ENCODE measurements around the gene ZNF12. TPM values are rescaled to one million over a fixed set of nuclear protein-coding genes. Genes with fewer than 3 reads are reported as not detected.
"Not testable (repeated sequence)": the region's sequence is repeated elsewhere in the genome, so short reads cannot be mapped to it uniquely, and the experiment has no call there.

The ZNF12 gene
- total RNA-seq (2014; rRNA removed; shearing (Covaris generic)) (19.9 and 21.9 TPM in 2 replicates), polyA plus RNA-seq (2016; fragmentation: Nextera tagmentation; extraction: Ambion mirVana) (12.9 and 13.0 TPM in 2 replicates)

DNA sequence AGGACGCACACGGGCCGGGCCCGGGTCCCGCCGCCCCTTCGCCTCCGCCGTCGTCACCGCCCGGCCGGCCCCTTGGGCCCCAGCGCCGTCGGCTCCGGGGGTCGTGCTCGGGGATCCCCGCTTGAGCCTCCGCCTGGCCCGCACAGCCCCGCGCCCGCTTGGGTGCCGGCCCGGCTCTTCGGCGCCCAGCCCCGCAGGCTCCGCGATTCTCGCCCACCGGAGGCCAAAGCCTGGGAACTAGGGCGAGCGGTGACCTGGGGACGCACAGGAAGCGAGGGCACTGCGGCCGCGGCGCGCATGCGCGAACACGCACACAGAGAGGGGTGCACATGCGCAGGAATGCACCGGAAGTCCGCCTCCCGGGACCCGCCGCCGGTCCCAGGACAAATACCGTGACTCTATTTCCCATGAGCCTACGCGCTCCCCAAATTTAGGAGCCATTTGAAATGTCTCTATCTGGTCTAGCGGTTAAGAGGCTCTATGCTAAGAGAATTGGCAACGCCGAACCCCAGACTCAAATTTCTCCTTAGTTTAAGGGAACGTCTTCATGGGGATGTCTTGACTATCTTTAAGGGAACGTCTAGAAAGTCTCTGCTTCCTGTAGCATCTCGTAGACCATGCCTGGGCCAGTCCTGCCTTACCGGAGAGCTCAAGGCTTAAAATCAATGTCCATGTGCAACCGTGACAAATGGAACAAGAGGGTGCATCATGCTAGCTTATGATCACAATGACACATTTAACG lies at the start of gene ZNF12:
Gene ZNF12, minus strand, starts transcription at position 282 of the 742 bp plus-strand sequence. CDS start 1,774 bp downstream, outside the sequence.
- DNase-seq = peak; percentile 97
- WGBS, 2 experiments (ENCODE audit: low coverage in 1 of 2, low lambda C conversion rate in 2 of 2, missing lambda C conversion rate in 2 of 2) = 2 to 3% methylated on average over 47 to 48 of the region's 65 CpGs
- in situ Hi-C loops (cut with MboI) = no loop called here
- Histone ChIP-seq H3K79me2 (ENCODE audit: insufficient read depth) (peaks cover 45% of the 10 kb centered on the region), H4K20me1 (ENCODE audit: insufficient read depth) (no peaks in the 10 kb centered on the region), H3K9me2 (ENCODE audit: insufficient read depth) (no peaks in the 10 kb centered on the region), H3K4me3 (peak within 1 kb of the TSS; percentile 90), H3K36me3 (ENCODE audit: low read depth) (peaks cover 22% of the 10 kb centered on the region), H3K27me3 (replicated peaks; ENCODE audit: insufficient read depth) (no peaks in the 10 kb centered on the region), H3K4me1 (ENCODE audit: insufficient read depth) (0 out of 2 replicates have a peak, but pooled peaks cover 11% of the 10 kb centered on the region), H3K9ac (peak within 1 kb of the TSS; percentile 97), H3K27ac (peak within 1 kb of the TSS; percentile 88), H2AFZ (peak within 1 kb of the TSS; percentile 99), H3F3A (ENCODE audit: insufficient read depth) (peaks cover 8% of the 10 kb centered on the region), H3K4me2 (ENCODE audit: unreplicated experiment) (peak within 1 kb of the TSS; percentile 98), H3K9me3 (ENCODE audit: low read depth) (peaks cover 4% of the 10 kb centered on the region)
- TF ChIP-seq EZH2phosphoT487 (IDR thresholded peaks at IDR 0.05; ENCODE audit: insufficient read depth, low read depth) (no peak), EZH2 (IDR thresholded peaks at IDR 0.05; ENCODE audit: insufficient read depth, poor library complexity, severe bottlenecking) (no peak)

DNA sequence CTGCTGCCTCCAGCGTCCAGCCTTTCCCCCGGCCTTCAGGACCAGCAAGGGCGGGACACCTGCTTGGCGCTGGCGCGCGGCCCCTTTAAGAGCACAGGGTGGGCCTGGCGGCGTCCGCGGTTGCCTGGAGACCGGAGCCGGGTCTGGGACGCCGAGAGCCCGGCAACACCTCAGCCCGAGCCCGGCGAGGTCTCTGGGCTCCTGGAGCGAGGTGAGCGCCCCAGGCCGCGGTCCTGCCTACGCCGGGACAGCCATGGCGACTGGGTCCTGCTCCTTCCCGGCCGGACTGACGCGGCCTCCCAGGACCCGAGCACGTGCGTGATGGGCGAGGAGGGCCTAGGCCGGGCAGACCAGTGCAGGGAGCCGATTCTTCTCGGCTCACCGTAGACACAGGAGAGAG lies 47.2 kb upstream of the ZNF12 start, which contains the start of gene RSPH10B2:
Gene RSPH10B2, plus strand, starts transcription at position 140 of the 400 bp plus-strand sequence. CDS start 3,575 bp downstream, outside the sequence.
- H3K27ac ChIP-seq; H3K4me1 ChIP-seq (ENCODE audit: insufficient read depth); H2AFZ ChIP-seq; H3K79me2 ChIP-seq (ENCODE audit: insufficient read depth); H3F3A ChIP-seq (ENCODE audit: insufficient read depth); H3K4me3 ChIP-seq; in situ Hi-C loops (cut with MboI); H3K27me3 ChIP-seq (replicated peaks; ENCODE audit: insufficient read depth); H3K4me2 ChIP-seq (ENCODE audit: unreplicated experiment); H3K36me3 ChIP-seq (ENCODE audit: low read depth); H3K9ac ChIP-seq; H3K9me2 ChIP-seq (ENCODE audit: insufficient read depth); H3K9me3 ChIP-seq (ENCODE audit: low read depth); H4K20me1 ChIP-seq (ENCODE audit: insufficient read depth): not testable (repeated sequence)
- 13 to 18% methylated on average over 18 to 23 of the region's 38 CpGs for WGBS, 2 experiments (ENCODE audit: low coverage in 1 of 2, low lambda C conversion rate in 2 of 2, missing lambda C conversion rate in 2 of 2)
- peak; percentile 1 for DNase-seq

DNA sequence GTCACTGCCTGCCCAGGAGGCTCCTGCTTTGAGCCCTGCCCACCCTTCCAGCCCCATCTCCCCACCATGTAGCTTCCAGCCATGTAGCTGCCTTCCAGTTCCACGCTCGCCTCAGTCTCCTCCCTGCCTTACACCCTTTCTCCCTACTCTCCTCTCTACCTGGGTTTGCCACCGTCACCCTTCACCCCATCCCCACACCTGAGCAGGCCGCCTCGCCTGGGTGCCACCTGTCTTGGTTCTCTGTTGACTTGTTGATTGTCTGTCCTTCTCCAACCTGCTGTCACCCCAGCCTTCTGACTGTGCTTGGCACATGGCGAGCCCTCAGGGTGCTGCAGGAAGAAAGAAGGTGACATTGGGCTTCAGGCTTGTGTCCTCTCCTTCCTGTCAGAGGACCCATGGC lies 43.4 kb upstream of the ZNF12 start:
- WGBS, 2 experiments (ENCODE audit: low coverage in 1 of 2, low lambda C conversion rate in 2 of 2, missing lambda C conversion rate in 2 of 2) = 96 to 100% methylated on average over 6 of the region's 6 CpGs
- H3K79me2 ChIP-seq (ENCODE audit: insufficient read depth); H3K36me3 ChIP-seq (ENCODE audit: low read depth); H3K9me2 ChIP-seq (ENCODE audit: insufficient read depth); DNase-seq; H3K4me3 ChIP-seq; H3F3A ChIP-seq (ENCODE audit: insufficient read depth); H3K4me2 ChIP-seq (ENCODE audit: unreplicated experiment); H3K27ac ChIP-seq; H3K9me3 ChIP-seq (ENCODE audit: low read depth); H3K4me1 ChIP-seq (ENCODE audit: insufficient read depth); H2AFZ ChIP-seq; in situ Hi-C loops (cut with MboI); H4K20me1 ChIP-seq (ENCODE audit: insufficient read depth); H3K9ac ChIP-seq; H3K27me3 ChIP-seq (replicated peaks; ENCODE audit: insufficient read depth): not testable (repeated sequence)

DNA sequence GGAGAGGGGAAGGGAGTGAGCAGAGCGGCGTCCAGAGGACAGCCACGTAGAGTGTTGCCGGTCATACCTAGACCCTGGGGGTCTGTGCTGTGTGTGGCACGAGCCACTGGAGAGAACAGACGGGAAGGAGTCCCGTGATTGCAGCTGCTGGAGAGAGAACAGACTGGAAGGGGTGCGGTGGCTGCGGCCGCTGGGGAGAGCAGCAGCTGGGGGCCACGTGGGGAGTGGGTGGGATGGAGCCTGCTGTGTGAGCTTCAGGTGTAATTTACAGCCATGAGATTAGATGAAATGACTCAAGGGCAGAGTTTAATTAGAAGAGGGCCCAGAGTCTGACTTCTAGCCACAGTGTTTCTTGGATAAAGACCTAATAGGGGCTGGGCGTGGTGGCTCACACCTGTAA lies 42.6 kb upstream of the ZNF12 start:
- H3K4me1 ChIP-seq (ENCODE audit: insufficient read depth); H3K27ac ChIP-seq; H3K9me2 ChIP-seq (ENCODE audit: insufficient read depth); H3K79me2 ChIP-seq (ENCODE audit: insufficient read depth); H3K36me3 ChIP-seq (ENCODE audit: low read depth); H3K9me3 ChIP-seq (ENCODE audit: low read depth); in situ Hi-C loops (cut with MboI); H3K9ac ChIP-seq; H3F3A ChIP-seq (ENCODE audit: insufficient read depth); DNase-seq; H3K4me2 ChIP-seq (ENCODE audit: unreplicated experiment); H4K20me1 ChIP-seq (ENCODE audit: insufficient read depth); H2AFZ ChIP-seq; H3K4me3 ChIP-seq; H3K27me3 ChIP-seq (replicated peaks; ENCODE audit: insufficient read depth): not testable (repeated sequence)
- WGBS, 2 experiments (ENCODE audit: low coverage in 1 of 2, low lambda C conversion rate in 2 of 2, missing lambda C conversion rate in 2 of 2) = 91 to 100% methylated on average over 1 to 7 of the region's 12 CpGs

DNA sequence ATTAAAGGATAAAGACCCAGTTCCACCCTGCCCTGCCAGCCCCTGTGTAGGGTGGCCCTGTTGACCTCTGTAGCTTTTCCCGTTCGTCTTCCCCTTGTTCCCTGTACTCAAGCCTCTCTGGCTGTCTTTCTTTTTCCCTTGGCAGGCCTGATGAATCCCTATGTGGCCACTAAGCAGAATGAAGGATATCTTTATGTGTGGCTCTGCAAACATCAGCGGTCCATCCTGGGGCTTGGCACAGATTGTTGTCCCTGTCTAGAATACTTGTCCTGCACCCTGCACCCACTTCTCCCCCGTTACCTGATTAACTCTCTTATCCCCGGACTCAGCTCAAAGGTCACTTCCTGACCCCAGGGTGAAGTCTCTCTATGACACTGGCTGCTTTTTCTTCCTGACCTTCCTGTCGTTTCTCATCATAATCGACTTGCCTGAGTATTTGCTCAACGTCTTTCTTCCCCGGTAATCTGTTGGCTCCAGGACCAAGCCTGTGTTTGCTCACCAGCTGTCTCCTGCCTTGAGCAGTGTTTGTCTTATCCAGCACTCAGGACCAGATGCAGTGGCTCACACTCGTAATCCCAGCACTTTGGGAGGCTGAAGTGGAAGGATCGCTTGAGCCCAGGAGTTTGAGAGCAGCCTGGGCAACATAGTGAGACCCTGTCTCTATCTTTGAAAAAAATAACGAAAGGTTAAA lies 37.8 kb upstream of the ZNF12 start:
- H2AFZ ChIP-seq; in situ Hi-C loops (cut with MboI); H3K4me2 ChIP-seq (ENCODE audit: unreplicated experiment); H3K36me3 ChIP-seq (ENCODE audit: low read depth); H3K9me2 ChIP-seq (ENCODE audit: insufficient read depth); H3K9ac ChIP-seq; H3K27ac ChIP-seq; H3K27me3 ChIP-seq (replicated peaks; ENCODE audit: insufficient read depth); H3K4me3 ChIP-seq; H3K9me3 ChIP-seq (ENCODE audit: low read depth); H3K4me1 ChIP-seq (ENCODE audit: insufficient read depth); DNase-seq; H4K20me1 ChIP-seq (ENCODE audit: insufficient read depth); H3F3A ChIP-seq (ENCODE audit: insufficient read depth): not testable (repeated sequence)
- 88 to 90% methylated on average over 1 to 3 of the region's 12 CpGs for whole genome bisulfite sequencing, 2 experiments (ENCODE audit: low coverage in 1 of 2, low lambda C conversion rate in 2 of 2, missing lambda C conversion rate in 2 of 2)
- H3K79me2 ChIP-seq (ENCODE audit: insufficient read depth) = peaks cover 19% of the 10 kb centered on the region

DNA sequence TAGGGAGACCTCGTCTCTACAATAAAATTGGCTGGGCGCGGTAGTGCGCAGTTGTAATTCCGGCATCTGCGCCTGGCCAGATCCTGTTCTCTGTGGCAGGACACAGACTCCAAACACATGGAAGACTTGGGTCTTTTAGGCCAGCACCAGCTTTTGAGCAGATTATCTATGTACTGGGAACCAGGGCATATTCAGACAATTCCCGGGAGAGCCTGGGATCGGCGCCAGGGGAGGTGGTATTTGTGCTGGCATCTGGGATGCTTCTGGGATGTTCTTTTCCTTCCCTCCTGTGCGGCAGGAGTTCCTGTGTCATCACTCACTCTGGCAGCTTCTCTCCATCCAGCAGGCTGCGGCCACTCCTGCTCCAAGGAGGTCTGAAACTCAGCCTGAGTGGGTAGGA lies 31.7 kb upstream of the ZNF12 start:
- H3K9ac ChIP-seq; H3K9me3 ChIP-seq (ENCODE audit: low read depth); H3K9me2 ChIP-seq (ENCODE audit: insufficient read depth); DNase-seq; H2AFZ ChIP-seq; H3K4me3 ChIP-seq; H4K20me1 ChIP-seq (ENCODE audit: insufficient read depth); H3K27ac ChIP-seq; in situ Hi-C loops (cut with MboI); H3K4me2 ChIP-seq (ENCODE audit: unreplicated experiment); H3K27me3 ChIP-seq (replicated peaks; ENCODE audit: insufficient read depth); H3K4me1 ChIP-seq (ENCODE audit: insufficient read depth); H3F3A ChIP-seq (ENCODE audit: insufficient read depth): not testable (repeated sequence)
- 85 to 92% methylated on average over 6 to 9 of the region's 11 CpGs for WGBS, 2 experiments (ENCODE audit: low coverage in 1 of 2, low lambda C conversion rate in 2 of 2, missing lambda C conversion rate in 2 of 2)
- H3K79me2 ChIP-seq (ENCODE audit: insufficient read depth) = peaks cover 73% of the 10 kb centered on the region
- H3K36me3 ChIP-seq (ENCODE audit: low read depth) = peaks cover 37% of the 10 kb centered on the region
